ENCODE measurements around the gene USP36. TPM values are rescaled to one million over a fixed set of nuclear protein-coding genes. Genes with fewer than 3 reads are reported as not detected.
"Not testable (repeated sequence)": the region's sequence is repeated elsewhere in the genome, so short reads cannot be mapped to it uniquely, and the experiment has no call there.

USP36 gene
- total RNA-seq, 1 donor from 2014 or later: 106 TPM

DNA sequence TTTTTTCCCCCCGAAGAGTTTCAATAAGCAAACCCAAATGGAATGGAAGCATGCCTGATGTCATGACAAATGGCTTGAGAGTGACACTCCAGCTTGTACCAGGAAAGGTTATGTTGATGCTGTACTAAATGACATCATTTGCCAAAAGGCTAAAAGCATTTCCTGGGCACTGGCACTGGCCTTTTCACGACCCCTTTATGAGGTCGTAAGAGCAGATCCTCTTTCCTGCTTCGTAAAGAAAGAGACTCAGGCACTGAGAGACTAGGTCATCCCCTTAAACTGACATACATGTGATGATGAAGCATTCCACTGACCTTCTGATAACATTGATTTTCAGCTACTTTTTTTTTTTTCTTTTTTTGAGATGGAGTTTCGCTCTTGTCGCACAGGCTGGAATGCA, 31.9 kb upstream of the USP36 start:
- intact Hi-C loops (cut with micrococcal nuclease): no loop called here

DNA sequence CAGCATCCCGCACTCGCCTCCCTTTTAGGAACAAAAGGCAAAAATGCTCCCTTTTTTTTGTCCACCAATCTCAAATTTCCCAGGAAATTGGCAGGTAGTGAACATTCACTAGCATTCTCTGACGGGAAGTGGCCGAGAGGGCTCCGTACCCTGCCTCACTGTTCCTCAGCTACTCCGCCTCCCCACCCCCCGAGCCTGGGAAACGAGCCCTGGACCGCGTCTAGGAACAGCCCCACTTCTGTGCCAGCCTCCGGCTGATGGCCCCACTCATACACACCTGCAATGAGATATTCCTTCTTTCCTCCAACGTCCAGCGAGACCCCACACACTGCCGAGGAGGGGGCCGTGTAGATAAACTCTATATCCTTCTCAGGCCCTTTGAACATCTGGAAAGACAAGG, 30.0 kb upstream of the USP36 start:
- intact Hi-C loops (cut with micrococcal nuclease): no loop called here

DNA sequence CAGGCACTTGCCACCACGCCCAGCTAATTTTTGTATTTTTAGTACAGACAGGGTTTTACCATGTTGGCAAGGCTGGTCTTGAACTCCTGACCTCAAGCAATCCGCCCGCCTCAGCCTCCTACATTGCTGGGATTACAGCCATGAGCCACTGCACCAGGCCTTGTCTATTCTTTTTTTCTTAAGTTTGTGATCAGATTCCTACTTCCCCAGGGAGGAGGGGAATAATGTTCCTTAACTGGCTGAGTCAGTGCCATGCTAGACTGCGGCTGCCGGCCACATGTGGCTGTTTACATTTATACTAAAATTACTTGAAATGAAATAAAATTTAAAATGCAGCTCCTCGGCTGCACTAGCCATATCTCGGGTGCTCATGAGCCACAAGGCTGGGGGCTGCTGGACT, 27.8 kb upstream of the USP36 start:
- intact Hi-C loops (cut with micrococcal nuclease): no loop called here

- intact Hi-C loops (cut with micrococcal nuclease): not testable (repeated sequence)
Observed at GRCh38 chr17:78867046-78867445, 26.4 kb upstream of the USP36 start.

DNA sequence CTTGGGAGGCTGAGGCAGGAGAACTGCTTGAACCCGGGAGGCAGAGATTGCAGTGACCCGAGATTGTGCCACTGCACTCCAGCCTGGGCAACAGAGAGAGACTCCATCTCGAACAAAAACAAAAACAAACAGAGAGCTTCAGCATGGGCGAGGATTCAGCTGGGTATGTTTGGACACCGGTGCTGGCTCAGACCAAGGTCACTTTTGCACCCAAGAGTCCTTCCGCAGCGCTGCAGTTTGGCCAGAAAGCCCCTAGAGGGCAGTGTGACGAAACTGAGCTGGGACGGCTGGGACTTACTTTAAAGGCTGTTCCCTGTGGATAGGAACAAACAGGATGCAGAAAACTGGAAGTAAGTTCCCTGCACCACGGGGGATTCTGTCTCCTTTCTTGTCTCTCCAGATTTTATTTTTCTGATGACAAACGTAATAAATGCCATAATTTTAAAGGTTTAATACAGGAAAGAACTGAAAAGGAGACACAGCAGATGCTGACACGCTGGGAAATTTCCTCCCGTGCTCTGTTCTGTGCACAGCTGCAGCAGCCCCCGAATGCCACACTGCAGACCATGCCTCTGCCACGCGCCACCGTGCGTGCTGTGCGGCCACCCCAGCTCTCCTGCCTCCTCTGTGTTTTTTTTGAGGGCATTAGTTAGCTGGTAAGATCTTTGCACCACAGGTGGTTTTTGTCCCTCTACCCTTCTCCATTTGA, 25.2 kb upstream of the USP36 start:
- intact Hi-C loops (cut with micrococcal nuclease): loop anchor here (1.0 kb wide), 2 partner anchors 105 to 109 kb away; no protein-coding TSS in a partner anchor

DNA sequence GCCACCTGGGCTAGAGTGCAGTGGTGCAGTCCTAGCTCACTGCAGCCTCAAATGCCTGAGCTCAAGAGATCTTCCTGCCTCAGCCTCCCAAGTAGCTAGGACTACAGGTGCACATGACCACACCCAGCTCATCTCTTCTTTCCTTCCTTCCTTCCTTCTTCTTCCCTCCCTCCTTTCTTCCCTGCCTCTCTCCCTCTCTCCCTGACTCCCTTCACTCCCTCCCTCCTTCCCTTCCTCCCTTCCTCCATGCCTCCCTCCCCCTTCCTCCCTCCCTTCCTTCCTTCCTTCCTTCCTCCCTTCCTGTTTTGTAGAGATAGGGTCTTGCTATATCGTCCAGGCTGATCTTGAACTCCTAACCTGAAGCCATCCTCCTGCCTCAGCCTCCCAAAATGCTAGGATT, 23.5 kb upstream of the USP36 start:
- intact Hi-C loops (cut with micrococcal nuclease): no loop called here

DNA sequence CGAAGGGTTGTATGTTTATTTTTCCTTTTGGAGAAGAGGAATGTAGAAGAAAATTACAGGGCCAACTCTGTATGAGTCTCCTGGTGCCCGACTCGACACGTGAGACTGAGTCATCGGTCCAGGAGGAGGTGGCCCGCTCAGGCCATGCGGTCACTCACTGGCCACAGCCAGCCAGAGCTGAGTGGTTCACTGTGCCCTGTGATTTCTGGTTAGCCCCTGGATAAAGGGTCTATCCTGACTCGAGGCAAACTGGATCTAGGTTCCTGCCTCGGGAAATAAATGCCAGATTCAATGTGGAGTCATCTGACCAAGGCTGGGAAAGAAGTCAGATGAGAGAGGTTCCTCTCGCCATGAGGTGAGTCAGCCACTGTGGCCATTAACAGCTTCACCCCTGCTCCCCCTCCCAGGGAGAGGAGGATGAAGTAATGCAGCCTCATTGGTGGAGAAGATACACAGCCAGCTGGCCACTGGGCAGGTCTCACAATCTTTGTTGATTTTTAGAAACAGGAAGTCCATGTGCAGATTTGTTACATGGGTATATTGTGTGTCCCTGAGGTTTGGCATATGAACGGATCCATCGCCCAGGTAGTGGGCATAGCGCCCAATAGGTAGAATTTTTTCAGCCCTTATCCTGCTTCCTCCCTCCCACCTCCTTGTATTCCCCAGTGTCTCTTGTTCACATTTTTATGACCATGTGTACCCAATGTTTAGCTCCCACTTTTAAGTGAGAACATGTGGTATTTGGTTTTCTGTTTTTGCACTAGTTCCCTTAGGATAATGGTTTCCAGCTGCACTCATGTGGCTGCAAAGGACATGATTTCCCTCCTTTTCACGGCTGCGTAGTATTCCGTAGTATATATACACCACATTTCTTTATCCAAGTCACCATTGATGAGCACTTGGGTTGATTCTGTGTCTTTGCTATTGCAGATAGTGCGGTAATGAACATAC, 21.7 kb upstream of the USP36 start:
- intact Hi-C loops (cut with micrococcal nuclease): no loop called here

GRCh38 chr17:78861229-78861628, 20.6 kb upstream of the USP36 start:
- intact Hi-C loops (cut with micrococcal nuclease): no loop called here

GRCh38 chr17:78859051-78859450, 18.4 kb upstream of the USP36 start:
- intact Hi-C loops (cut with micrococcal nuclease): no loop called here

DNA sequence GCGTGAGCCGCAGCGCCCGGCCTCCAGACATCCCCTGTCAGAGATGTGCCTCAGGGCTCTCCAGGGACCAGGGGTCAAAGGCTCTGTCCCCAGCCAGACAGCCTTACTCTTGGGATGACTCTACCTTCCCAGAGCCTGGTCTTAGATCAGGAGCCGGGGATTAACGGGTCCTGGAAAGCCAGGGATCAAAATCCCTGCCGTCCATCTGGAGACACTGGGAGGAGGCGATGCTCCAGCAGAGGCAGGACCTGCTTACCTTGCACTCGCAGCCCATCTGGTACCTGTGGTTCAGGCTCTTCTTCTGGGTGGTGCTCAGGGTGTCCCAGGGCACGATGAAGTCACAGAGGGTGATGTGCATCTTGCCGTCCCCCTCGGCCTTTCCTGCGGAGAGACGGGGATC, 16.7 kb upstream of the USP36 start:
- intact Hi-C loops (cut with micrococcal nuclease): no loop called here

- intact Hi-C loops (cut with micrococcal nuclease): no loop called here
Observed at GRCh38 chr17:78855561-78856165, 15.0 kb upstream of the USP36 start.

GRCh38 chr17:78854508-78854907, 13.9 kb upstream of the USP36 start:
- intact Hi-C loops (cut with micrococcal nuclease): no loop called here

DNA sequence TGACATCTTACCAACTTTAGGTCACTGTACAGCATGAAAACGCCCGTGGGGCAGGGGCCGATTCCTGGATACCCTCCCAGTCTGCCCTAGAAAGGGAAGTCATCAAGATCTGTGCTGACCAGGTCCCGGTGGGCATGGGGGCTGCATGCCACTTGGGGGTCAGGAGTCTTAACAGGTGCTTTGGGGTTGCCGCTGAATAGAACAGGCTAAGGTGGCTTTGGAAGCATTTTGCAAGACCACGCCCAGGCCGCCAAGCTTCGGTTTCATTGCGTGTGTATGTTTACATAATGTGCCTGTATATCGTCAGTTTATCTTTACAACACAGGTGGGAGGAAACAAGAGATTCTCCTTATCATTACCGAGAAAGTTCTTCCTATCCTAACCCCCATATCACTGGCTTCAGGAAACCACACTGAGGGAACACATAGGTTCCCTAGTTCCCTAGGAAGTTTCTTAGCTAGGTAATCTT, 13.3 kb upstream of the USP36 start:
- intact Hi-C loops (cut with micrococcal nuclease): no loop called here

- intact Hi-C loops (cut with micrococcal nuclease): no loop called here
Observed at GRCh38 chr17:78852709-78853121, 12.1 kb upstream of the USP36 start.

DNA sequence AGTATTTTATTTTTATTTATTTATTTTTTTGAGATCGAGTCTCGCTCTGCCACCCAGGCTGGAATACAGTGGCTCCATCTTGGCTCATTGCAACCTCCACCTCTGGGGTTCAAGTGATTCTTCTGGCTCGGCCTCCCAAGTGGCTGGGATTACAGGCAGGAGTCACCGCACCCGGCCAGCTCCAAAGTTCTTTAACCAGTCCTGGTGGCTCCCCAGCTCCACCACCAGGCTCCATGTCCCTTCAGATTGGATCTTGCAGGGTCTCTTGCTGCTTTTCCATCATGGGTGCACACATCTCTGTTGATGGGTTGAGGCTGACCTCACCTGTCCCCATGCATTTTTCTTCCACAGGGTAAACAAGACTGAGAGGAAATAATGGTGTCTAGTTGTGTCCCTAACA, 8.4 kb upstream of the USP36 start:
- intact Hi-C loops (cut with micrococcal nuclease): no loop called here

DNA sequence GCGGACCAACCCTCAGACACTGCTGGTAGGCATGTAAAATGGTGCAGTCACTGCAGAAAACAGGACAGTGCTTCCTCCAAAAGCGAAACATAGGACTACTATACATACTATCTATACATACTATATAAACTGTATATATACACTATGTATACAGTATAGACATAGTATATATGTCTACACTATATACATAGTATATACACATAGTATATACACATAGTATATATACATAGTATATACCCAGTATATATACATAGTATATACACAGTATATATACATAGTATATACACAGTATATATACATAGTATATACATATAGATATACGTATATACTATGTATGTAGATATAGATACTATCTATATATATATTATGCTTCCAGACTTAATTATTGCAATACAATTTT, 6.4 kb upstream of the USP36 start:
- intact Hi-C loops (cut with micrococcal nuclease): no loop called here

- intact Hi-C loops (cut with micrococcal nuclease): no loop called here
Observed at GRCh38 chr17:78844301-78845005, 3.8 kb upstream of the USP36 start.

GRCh38 chr17:78842881-78843565, 2.4 kb upstream of the USP36 start:
- intact Hi-C loops (cut with micrococcal nuclease): no loop called here

GRCh38 chr17:78840530-78840779, 159 bp downstream of the USP36 start:
- intact Hi-C loops (cut with micrococcal nuclease): loop anchor here (1.0 kb wide), 2 partner anchors 21 to 58 kb away; partner anchors contain the start of gene CYTH1

GRCh38 chr17:78839762-78840529, 668 bp downstream of the USP36 start:
- intact Hi-C loops (cut with micrococcal nuclease): loop anchor here (1.0 kb wide), 2 partner anchors 21 to 58 kb away; partner anchors contain the start of gene CYTH1

All from T-helper 2 cell treated with Interferon-gamma antibody and Interleukin-4, amounts not matched to agents 100 ng/mL and 5 ng/mL, for 36 hours (primary cell).